ENCODE data around the gene SMG6.
"Not testable (repeated sequence)": the region's sequence is repeated elsewhere in the genome, so short reads cannot be mapped to it uniquely, and the experiment has no call there.

SMG6 gene

GRCh38 chr17:2263183-2264066 is 40.2 kb downstream of the SMG6 start:
- no peak for DNase-seq (ENCODE audit: low read depth)

- DNase-seq (ENCODE audit: low read depth), result no peak
Observed at GRCh38 chr17:2262135-2262587, 41.4 kb downstream of the SMG6 start.

GRCh38 chr17:2259769-2260536 is 43.6 kb downstream of the SMG6 start:
- peak; percentile 71 for DNase-seq (ENCODE audit: low read depth)

DNA sequence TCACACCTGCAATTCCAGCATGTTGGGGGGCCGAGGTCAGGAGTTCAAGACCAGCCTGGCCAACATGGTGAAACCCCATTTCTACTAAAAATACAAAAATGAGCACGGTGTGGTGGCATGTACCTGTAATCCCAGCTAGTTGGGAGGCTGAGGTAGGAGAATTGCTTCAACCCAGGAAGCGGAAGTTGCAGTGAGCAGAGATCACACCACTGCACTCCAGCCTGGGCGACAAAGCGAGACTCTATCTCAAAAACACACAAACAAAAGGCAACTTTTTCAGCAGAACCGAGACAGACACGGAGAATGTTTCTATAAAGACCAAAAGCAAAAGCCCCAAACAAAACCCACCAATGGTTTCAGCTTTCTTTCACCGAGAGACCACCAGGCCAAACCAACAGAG is 44.8 kb downstream of the SMG6 start:
- DNase-seq (ENCODE audit: low read depth), result not testable (repeated sequence)

DNA sequence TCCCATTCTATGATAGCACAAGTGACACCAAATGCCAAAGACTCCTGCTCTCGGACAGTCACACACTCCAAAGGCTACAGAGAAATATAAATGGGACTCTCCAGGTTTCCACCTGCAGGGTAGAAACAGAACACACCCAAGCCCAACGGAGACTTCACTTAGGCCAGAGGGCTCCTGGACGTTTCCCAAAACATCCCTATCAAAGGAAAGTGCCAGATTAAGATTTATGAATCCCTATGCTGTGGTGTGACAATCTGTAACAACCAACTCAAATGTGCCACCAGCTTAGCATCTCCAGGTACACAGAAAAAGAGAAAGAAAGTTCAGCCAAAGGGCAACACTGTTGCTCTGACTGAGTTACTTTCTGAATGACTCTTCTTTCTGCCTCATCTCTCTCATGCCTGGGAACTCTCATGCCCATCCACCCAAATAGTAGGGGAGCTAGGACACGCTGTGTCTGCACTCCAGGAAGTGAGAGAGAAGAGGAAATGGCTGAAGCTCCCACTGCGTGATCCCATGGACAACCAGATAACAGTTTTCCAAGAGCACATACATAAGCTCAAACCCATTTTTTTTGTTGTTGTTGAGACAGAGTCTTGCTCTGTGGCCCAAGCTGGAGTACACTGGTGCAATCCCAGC is 49.7 kb downstream of the SMG6 start:
- DNase-seq (ENCODE audit: low read depth), result no peak

DNA sequence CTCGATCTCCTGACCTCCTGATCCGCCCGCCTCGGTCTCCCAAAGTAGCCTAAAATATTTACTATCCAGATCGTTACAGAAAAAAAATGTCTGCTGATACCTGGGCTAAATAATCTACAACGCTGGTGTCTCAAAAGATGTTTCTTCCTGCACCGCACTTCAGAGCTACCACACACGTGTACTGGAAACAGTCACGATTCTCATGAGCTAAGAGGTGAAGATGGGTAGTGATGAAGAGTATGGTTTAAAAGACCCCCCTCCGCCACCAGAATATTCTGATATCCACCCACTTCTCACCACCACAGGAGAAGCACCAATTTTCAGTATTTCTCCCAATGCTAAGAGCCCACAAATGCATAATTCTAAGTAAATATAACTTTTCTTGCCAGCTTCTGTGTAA is 50.2 kb downstream of the SMG6 start:
- no peak for DNase-seq (ENCODE audit: low read depth)

GRCh38 chr17:2251098-2251497 is 52.5 kb downstream of the SMG6 start:
- DNase-seq (ENCODE audit: low read depth), result no peak

DNA sequence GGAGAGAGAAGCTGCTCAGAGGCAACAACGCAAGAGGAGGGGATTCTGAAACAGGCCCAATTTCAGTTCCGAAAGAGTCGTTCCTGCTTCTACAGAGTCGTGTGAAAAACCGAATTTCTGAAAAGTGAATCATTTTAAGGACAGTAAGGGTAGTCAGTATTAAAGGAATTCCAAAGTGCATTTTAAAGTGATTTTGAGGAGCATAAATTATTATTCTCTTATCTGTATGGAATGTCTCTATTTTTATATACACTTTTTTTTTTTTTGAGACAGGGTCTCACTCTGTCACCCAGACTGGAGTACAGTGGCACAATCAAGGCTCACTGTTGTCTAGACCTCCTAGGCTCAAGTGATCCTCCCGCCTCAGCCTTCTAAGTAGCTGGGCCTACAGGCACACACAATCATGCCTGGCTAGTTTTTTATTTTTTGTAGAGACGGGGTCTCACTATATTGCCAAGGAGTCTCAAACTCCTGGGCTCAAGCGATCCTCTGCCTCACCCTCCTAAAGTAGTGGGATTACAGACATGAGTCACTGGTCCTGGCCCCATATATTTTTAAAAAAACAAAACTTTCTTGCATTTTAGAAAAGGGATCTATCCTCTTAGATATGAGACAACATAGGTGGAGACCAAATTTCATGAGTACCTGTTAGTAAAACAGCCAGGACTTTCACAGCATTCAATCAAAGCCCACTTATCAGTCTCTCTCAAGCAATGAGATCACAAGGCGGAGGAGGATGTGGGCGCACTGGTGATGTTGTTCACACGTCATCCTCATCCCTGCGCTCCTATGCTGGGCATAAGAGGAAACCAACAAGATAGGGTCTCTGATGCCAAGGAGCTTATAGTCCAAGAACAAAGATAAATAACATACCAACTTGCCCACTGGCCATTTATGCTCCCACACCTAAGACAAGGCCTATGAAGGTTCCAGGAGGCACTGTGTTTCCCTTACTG is 53.2 kb downstream of the SMG6 start:
- no peak for DNase-seq (ENCODE audit: low read depth)

DNA sequence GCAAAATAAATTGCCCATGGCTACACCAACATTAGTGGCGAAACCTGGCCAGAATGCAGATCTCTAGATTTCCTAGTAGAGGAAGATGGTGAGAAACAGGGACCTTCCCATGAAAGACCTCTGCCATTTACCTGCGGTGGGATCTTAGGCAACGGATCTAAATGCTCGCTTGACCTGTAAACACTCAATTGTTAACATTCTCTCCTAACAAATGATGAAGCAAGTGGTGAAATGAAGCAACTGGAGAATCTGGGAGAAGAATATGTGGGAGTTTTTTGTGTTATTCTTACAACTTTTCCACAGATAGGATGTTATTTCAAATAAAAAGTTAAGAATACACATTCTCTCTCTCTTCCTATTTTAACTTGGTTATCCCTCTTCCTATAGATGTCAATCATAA is 56.6 kb downstream of the SMG6 start:
- DNase-seq (ENCODE audit: low read depth), result no peak

GRCh38 chr17:2244545-2245525 is 58.8 kb downstream of the SMG6 start:
- peak; percentile 77 for DNase-seq (ENCODE audit: low read depth)

- no peak for DNase-seq (ENCODE audit: low read depth)
Observed at GRCh38 chr17:2243953-2244352, 59.6 kb downstream of the SMG6 start.

GRCh38 chr17:2241823-2242222 is 61.8 kb downstream of the SMG6 start:
- no peak for DNase-seq (ENCODE audit: low read depth)

GRCh38 chr17:2240541-2240940 is 63.0 kb downstream of the SMG6 start:
- no peak for DNase-seq (ENCODE audit: low read depth)

DNA sequence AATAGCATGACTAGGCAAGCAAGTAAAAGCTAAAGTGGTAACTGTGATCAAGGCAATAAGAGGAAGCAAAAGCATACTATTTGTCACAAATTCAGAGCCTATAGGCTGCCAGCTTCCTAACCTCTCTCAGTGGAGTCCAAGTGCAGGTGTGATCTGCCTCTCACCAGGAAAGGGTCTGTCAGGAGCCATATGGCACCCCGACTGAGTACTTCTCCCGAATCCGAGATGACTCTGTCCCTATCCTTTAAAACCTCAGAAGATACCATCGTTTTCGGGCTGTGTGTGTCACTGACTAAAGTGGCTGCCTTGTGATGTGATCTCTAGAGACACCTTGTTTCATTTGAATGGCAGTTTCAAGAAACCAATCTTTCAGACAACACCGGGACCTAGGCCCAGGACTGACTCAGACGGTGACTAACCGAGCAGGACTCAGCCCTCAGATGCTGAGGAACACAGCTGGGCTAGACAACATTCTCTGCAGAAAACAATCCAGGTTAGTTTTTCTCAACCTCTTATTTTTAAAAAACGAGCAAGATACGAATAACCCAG is 63.6 kb downstream of the SMG6 start:
- DNase-seq (ENCODE audit: low read depth), result no peak

DNA sequence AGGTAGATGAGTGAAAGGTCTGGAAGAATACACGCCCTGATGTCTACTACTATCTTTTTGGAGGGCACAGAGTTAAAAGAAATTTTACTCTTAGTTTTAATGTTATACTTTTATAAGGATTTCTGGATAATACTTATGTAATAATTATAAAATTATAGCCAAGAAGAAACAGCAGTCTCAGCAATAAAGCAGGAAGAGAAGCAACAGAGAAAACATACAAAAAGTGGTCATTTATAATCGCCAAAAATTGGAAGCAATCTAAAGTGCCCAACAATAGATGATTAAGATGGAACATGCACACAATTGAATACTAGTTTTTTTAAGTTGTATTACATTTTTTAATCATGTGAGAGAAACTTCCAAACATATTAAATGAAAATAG is 64.4 kb downstream of the SMG6 start:
- no peak for DNase-seq (ENCODE audit: low read depth)

DNA sequence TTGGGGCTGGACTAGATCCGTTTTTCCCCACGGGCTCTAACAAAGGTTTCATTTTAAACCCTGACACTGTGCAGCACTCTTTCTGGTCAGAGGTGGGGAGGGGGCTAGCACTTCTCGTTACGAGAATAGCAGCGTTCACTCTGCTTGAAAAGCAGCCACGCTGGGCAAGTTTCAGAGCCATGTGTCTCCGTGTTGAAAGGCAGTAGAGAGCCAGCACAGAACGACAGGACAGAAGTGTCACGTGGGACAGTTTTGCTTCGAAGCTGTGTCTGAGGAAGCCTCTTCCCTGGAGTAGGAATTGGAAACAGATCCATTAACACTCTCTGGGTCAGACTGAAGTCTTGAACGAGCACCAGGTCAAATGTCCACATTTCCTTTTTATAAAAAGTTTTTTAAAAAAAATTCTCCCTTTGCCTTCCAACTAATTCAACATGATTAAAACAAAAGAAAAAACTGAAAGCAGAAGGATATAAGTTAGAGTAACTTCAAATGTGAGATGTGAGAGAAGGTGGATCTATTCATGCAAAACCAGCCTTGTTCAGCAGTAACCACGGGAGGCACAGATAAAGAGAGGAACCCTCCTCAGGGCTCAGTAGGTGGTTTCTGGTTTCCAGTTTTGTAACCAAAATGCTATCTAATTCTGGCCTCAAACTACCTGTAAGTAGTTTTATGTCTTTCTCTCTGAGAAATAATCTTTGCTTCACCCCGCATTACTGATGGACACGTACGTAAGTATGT is 65.0 kb downstream of the SMG6 start:
- DNase-seq (ENCODE audit: low read depth), result no peak

GRCh38 chr17:2237950-2238349 is 65.6 kb downstream of the SMG6 start:
- no peak for DNase-seq (ENCODE audit: low read depth)

GRCh38 chr17:2237521-2237921 is 66.1 kb downstream of the SMG6 start:
- no peak for DNase-seq (ENCODE audit: low read depth)

GRCh38 chr17:2235792-2236366 is 67.7 kb downstream of the SMG6 start:
- no peak for DNase-seq (ENCODE audit: low read depth)
